Upper lobe of left lung (tissue), 4 donors: Measurements from ENCODE around the gene EEPD1.

Experiments
- CTCF ChIP-seq, 6 experiments: fragments of 450-650 bp in 4 of 6; fragments of 200-600 bp in 2 of 6; sonication (generic) in 2 of 6; IDR thresholded peaks; one replicate each; pipeline ENCODE4 v1.5.1; 2016 to 2019; ENCODE audit warnings: antibody characterized with exemption in 6 of 6
- EP300 ChIP-seq, 4 donors: sonication (generic); formaldehyde crosslinking; IDR thresholded peaks; one replicate each; pipeline ENCODE4 v1.5.1; 2017; ENCODE audit warnings: antibody characterized with exemption in 4 of 4, control low read depth in 2 of 4

GRCh38 chr7:36238138-36238537 lies 85.1 kb downstream of the EEPD1 start:
- TF ChIP-seq CTCF (IDR thresholded peaks at IDR 0.05) (no peak), EP300 (IDR thresholded peaks at IDR 0.05) (no peak)
